Loucy (cell line): ENCODE results near the gene HDGFL2.

ENCODE experiments used
- H2AFZ ChIP-seq: fragments of 200-600 bp; sonication (generic); 2 replicates; pipeline ENCODE4 v1.6.0; 2016; ENCODE audit warnings: antibody characterized with exemption, mild to moderate bottlenecking, low read length, moderate library complexity
- H3F3A ChIP-seq: fragments of 200-600 bp; 2 replicates; pipeline ENCODE4 v1.6.0; 2016; ENCODE audit warnings: antibody characterized with exemption, low read depth, mild to moderate bottlenecking
- H3K27me3 ChIP-seq: fragments of 200-600 bp; sonication (generic); 2 replicates; pipeline ENCODE4 v1.6.1; 2014; ENCODE audit warnings: low read length, mild to moderate bottlenecking; ENCODE audit not compliant: insufficient read depth, poor library complexity, severe bottlenecking
- H3K36me3 ChIP-seq: fragments of 200-600 bp; sonication (generic); 2 replicates; pipeline ENCODE4 v1.6.1; 2016; ENCODE audit warnings: low read length; ENCODE audit not compliant: insufficient read depth
- H3K4me1 ChIP-seq: fragments of 200-600 bp; sonication (generic); 2 replicates; pipeline ENCODE4 v1.5.1; 2014; ENCODE audit warnings: low read length, mild to moderate bottlenecking; ENCODE audit not compliant: insufficient read depth, poor library complexity, severe bottlenecking
- H3K4me2 ChIP-seq: fragments of 200-600 bp; sonication (generic); 2 replicates; pipeline ENCODE4 v1.6.0; 2014; ENCODE audit warnings: antibody characterized with exemption, low read length, low read depth, mild to moderate bottlenecking; ENCODE audit not compliant: poor library complexity, severe bottlenecking
- H3K4me3 ChIP-seq: fragments of 200-600 bp; sonication (generic); 2 replicates; pipeline ENCODE4 v1.5.1; 2014; ENCODE audit warnings: low read length, mild to moderate bottlenecking, mixed read lengths; ENCODE audit not compliant: poor library complexity, severe bottlenecking
- H3K79me2 ChIP-seq: fragments of 200-600 bp; sonication (generic); 2 replicates; pipeline ENCODE4 v1.6.1; 2014; ENCODE audit warnings: low read length; ENCODE audit not compliant: insufficient read depth
- H3K9ac ChIP-seq: fragments of 200-600 bp; sonication (generic); 2 replicates; pipeline ENCODE4 v1.6.0; 2014; ENCODE audit warnings: mild to moderate bottlenecking, low read depth, low read length, moderate library complexity; ENCODE audit not compliant: poor library complexity, severe bottlenecking
- H3K9me2 ChIP-seq: fragments of 200-600 bp; sonication (generic); replicated peaks from 2 replicates; pipeline ENCODE4 v1.6.1; 2016; ENCODE audit warnings: low read depth, low read length, mixed read lengths
- H3K9me3 ChIP-seq: fragments of 200-600 bp; sonication (generic); 2 replicates; pipeline ENCODE4 v1.6.1; 2014; ENCODE audit warnings: mild to moderate bottlenecking, antibody characterized with exemption, low read length, low read depth; ENCODE audit not compliant: insufficient read depth
- H4K20me1 ChIP-seq: fragments of 200-600 bp; sonication (generic); 2 replicates; pipeline ENCODE4 v1.6.0; 2014; ENCODE audit warnings: antibody characterized with exemption, low read length, mild to moderate bottlenecking; ENCODE audit not compliant: insufficient read depth, poor library complexity, severe bottlenecking
- EZH2phosphoT487 ChIP-seq: fragments of 200-600 bp; IDR thresholded peaks from 2 replicates; pipeline ENCODE4 v1.6.1; 2018; ENCODE audit warnings: antibody characterized with exemption, mild to moderate bottlenecking, moderate library complexity, borderline replicate concordance
- TF ChIP-seq, protein P1 (sequence below): fragments of 200-600 bp; sonication (generic); conservative IDR thresholded peaks from 2 replicates; pipeline ENCODE4 v1.5.1; 2014; ENCODE audit warnings: mild to moderate bottlenecking, antibody characterized with exemption, low read length

HDGFL2 gene

DNA sequence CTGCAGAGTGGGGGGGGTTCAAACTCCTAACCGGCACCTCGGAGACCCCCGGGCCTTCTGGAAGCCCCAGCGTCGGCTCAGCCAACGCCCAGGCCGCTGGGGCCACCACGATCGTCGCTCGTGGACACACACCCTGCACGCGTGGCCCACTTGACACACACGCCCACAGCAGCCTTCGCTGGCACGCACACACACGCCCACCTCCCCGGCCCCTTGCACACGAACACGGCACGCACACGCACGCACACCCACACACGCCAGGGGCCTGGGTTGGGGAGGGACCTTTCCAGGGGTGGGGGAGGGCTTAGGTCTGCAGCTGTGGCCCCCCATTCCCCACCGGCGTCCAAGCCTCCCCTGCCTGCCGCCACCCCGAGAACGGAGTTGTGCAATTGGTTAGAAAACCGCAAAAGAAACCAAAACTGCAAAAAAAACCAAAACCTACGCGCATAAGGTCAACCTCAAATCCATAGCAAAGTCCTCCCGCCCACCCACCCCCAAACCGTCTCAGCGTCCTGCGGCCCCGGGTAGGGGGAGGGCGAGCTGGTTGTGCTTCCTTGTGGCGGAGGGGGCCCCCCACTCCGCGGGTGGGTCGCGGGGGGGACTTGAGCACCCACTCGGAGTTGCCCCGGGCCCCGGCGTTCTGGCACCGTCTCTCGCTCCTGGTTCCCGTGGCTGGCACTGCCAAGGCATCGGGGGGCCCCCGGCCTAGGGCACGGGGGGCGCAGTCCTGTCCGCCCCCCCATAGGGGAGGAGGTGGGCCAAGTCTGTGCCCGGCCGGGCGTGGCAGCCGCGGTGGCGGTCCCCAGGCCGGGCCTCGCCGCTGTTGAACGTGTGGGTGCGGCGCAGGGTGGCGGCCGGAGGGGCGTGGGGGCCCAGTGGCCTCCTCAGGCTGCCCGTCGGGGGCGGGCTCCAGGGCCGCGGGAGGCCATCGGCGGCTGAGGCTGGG lies 71.1 kb downstream of the HDGFL2 start:
- Histone ChIP-seq H3F3A (no peaks in the 10 kb centered on the region), H3K4me1 (peaks cover 10% of the 10 kb centered on the region), H3K4me3 (no peak overlapping the region), H4K20me1 (no peaks in the 10 kb centered on the region), H3K9me2 (no peaks in the 10 kb centered on the region), H3K36me3 (no peaks in the 10 kb centered on the region), H2AFZ (no peak overlapping the region), H3K9ac (no peak overlapping the region), H3K4me2 (no peak overlapping the region), H3K27me3 (no peaks in the 10 kb centered on the region), H3K79me2 (no peaks in the 10 kb centered on the region), H3K9me3 (0 out of 2 replicates have a peak, but pooled peaks cover 3% of the 10 kb centered on the region)
- TF ChIP-seq, protein P1, sequence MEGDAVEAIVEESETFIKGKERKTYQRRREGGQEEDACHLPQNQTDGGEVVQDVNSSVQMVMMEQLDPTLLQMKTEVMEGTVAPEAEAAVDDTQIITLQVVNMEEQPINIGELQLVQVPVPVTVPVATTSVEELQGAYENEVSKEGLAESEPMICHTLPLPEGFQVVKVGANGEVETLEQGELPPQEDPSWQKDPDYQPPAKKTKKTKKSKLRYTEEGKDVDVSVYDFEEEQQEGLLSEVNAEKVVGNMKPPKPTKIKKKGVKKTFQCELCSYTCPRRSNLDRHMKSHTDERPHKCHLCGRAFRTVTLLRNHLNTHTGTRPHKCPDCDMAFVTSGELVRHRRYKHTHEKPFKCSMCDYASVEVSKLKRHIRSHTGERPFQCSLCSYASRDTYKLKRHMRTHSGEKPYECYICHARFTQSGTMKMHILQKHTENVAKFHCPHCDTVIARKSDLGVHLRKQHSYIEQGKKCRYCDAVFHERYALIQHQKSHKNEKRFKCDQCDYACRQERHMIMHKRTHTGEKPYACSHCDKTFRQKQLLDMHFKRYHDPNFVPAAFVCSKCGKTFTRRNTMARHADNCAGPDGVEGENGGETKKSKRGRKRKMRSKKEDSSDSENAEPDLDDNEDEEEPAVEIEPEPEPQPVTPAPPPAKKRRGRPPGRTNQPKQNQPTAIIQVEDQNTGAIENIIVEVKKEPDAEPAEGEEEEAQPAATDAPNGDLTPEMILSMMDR: no peak
- TF ChIP-seq EZH2phosphoT487: no peak

DNA sequence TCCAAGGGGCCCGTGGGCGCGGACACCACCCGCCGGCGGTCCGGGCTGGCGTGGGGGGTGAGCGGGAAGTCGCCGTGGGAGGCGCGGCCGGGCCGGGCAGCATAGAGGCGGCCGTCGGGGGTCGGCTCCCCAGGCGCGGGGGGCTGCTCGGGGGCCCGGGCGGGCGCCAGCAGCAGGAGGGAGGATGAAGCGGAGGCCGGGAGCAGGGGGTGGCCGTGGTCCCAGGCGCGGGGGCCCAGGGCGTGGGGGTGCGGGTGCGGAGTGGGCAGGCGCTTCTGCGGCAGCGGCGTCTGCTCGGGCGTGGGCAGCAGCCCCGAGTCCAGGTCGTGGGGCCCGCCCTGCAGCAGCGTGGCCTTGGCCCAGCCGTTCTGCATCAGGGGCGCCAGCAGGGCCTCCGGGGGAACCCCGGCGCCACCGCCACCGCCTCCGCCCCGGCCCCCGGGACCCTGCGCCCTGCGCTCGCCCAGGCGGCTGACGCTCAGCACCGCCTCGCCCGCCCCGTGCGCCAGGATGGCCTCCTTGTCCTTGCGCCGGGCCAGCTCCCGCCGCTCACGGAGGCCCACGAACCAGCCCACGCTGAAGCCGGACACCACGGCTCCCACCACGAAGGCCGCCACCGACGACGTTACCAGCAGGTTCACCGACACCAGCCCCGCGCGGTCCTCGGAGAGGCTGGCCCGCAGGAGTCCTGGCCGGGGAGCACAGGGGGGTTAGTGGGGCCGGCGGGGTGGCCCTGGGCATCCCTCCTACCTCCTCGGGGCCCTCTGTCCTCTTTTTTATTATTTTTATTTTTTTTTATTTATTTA lies 71.9 kb downstream of the HDGFL2 start:
- Histone ChIP-seq H3K79me2 (no peaks in the 10 kb centered on the region), H3K9me2 (no peaks in the 10 kb centered on the region), H3K4me1 (peaks cover 10% of the 10 kb centered on the region), H3K36me3 (no peaks in the 10 kb centered on the region), H4K20me1 (no peaks in the 10 kb centered on the region), H3K9me3 (0 out of 2 replicates have a peak, but pooled peaks cover 3% of the 10 kb centered on the region), H3K9ac (no peak overlapping the region), H3K27me3 (no peaks in the 10 kb centered on the region), H3F3A (no peaks in the 10 kb centered on the region), H3K4me2 (no peak overlapping the region), H2AFZ (no peak overlapping the region), H3K4me3 (no peak overlapping the region)
- TF ChIP-seq EZH2phosphoT487: no peak
- TF ChIP-seq, protein P1: no peak

DNA sequence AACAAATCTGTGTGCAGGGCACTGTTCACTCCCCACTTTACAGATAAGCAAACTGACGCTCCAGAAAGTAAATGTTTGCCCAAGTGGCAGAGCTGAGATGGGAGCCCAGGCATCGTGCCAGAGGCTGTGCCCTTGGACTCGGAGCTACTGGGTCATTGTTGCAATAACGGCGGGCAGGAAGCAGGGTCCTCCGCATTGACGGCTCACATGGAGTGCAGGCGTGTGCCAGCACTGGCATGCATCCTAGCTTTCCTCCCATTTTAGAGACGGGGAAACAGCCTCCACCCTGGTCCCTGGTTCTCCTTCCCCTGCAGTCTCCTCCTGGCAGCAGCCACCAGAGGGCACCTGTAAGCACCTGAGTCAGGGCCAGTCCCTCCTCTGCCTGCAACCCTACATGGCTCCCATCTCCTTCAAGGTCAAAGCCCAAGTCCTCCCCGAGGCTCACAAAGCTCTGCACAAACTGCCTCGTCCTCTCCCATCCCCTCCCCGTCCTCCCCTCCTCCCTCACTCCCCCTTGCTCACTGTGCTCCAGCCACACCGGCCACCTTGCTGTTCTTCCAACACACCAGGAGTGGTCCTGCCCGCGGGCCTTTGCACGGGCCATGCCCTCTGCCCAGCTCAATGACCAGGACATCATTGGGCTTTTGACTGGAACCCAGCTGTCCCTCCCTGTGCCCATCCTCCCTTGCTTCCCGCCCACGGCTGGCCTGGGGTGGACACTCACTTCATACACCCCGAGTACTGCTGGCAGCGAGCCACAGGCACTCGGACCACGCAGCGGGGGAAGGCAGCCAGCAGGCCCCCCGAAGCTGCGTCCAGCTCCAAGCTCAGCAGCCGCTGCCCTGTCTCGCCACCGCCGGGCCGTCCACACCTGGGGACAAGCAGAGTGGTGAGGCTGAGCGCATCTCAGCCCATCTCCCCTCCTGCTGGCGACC lies 75.5 kb downstream of the HDGFL2 start:
- Histone ChIP-seq H3K4me3 (no peak overlapping the region), H3K9ac (no peak overlapping the region), H4K20me1 (no peaks in the 10 kb centered on the region), H3K36me3 (no peaks in the 10 kb centered on the region), H3K79me2 (no peaks in the 10 kb centered on the region), H3K9me3 (no peaks in the 10 kb centered on the region), H3K27me3 (no peaks in the 10 kb centered on the region), H3K9me2 (no peaks in the 10 kb centered on the region), H2AFZ (no peak overlapping the region), H3K4me1 (no peaks in the 10 kb centered on the region), H3F3A (no peaks in the 10 kb centered on the region), H3K4me2 (no peak overlapping the region)
- TF ChIP-seq, protein P1: peak; percentile 43
- no peak for TF ChIP-seq EZH2phosphoT487
